Neural progenitor cell (in vitro differentiated cells): Measurements from ENCODE around the gene PSMD13. TPM values are rescaled to one million over a fixed set of nuclear protein-coding genes. Genes with fewer than 3 reads are reported as not detected.
"Not testable (repeated sequence)": the region's sequence is repeated elsewhere in the genome, so short reads cannot be mapped to it uniquely, and the experiment has no call there.

Experiments used
- DNase-seq: peaks from one replicate; pipeline ENCODE4 v3.0.0-alpha.2; 2016; ENCODE audit warnings: low spot score
- H2AFZ ChIP-seq: fragments of 200-600 bp; sonication (generic); replicated peaks from 2 replicates; pipeline ENCODE4 v1.6.1; 2016; ENCODE audit warnings: antibody characterized with exemption
- H3F3A ChIP-seq: fragments of 200-600 bp; sonication (generic); 2 replicates; pipeline ENCODE4 v1.6.1; 2016; ENCODE audit warnings: antibody characterized with exemption, low read depth
- H3K27ac ChIP-seq: fragments of 200-600 bp; sonication (generic); 2 replicates; pipeline ENCODE4 v1.5.1; 2016; ENCODE audit warnings: mild to moderate bottlenecking
- H3K27me3 ChIP-seq: fragments of 200-600 bp; sonication (generic); 2 replicates; pipeline ENCODE4 v1.6.1; 2016; ENCODE audit warnings: mild to moderate bottlenecking, moderate library complexity
- H3K36me3 ChIP-seq: fragments of 200-600 bp; sonication (generic); 2 replicates; pipeline ENCODE4 v1.5.1; 2016
- H3K4me1 ChIP-seq: fragments of 200-600 bp; sonication (generic); 2 replicates; pipeline ENCODE4 v1.6.1; 2016; ENCODE audit warnings: mixed run types
- H3K4me2 ChIP-seq: fragments of 200-600 bp; sonication (generic); 2 replicates; pipeline ENCODE4 v1.6.1; 2016
- H3K4me3 ChIP-seq: fragments of 200-600 bp; sonication (generic); 2 replicates; pipeline ENCODE4 v1.5.1; 2016
- H3K79me2 ChIP-seq: fragments of 200-600 bp; sonication (generic); 2 replicates; pipeline ENCODE4 v1.6.1; 2016; ENCODE audit warnings: low read depth
- H3K9ac ChIP-seq: fragments of 200-600 bp; sonication (generic); 2 replicates; pipeline ENCODE4 v1.6.1; 2016
- H3K9me3 ChIP-seq: fragments of 200-600 bp; sonication (generic); 2 replicates; pipeline ENCODE4 v1.5.1; 2016; ENCODE audit warnings: low read depth
- H4K20me1 ChIP-seq: fragments of 200-600 bp; sonication (generic); 2 replicates; pipeline ENCODE4 v1.6.1; 2016; ENCODE audit warnings: low read depth
- H3K27ac Mint-ChIP-seq: 3 replicates; pipeline ENCODE4 v1.8.0; 2021; ENCODE audit warnings: mixed read lengths
- H3K27me3 Mint-ChIP-seq: 2 replicates; pipeline ENCODE4 v1.8.0; 2022; ENCODE audit warnings: low read depth, mild to moderate bottlenecking, inconsistent platforms, moderate library complexity, mixed read lengths; ENCODE audit not compliant: insufficient read depth
- H3K36me3 Mint-ChIP-seq: 3 replicates; pipeline ENCODE4 v1.8.0; 2021; ENCODE audit warnings: mixed read lengths
- H3K4me1 Mint-ChIP-seq: 3 replicates; pipeline ENCODE4 v1.8.0; 2021; ENCODE audit warnings: mixed read lengths
- H3K4me3 Mint-ChIP-seq: 3 replicates; pipeline ENCODE4 v1.8.0; 2021; ENCODE audit warnings: mild to moderate bottlenecking, moderate library complexity, mixed read lengths
- H3K9me3 Mint-ChIP-seq: 3 replicates; pipeline ENCODE4 v1.8.0; 2020; ENCODE audit warnings: mixed read lengths
- EZH2 ChIP-seq: fragments of 200-600 bp; sonication (generic); IDR thresholded peaks from 2 replicates; pipeline ENCODE4 v1.6.1; 2017; ENCODE audit warnings: antibody characterized with exemption, mild to moderate bottlenecking, moderate library complexity
- EZH2phosphoT487 ChIP-seq: fragments of 200-600 bp; sonication (generic); IDR thresholded peaks from 2 replicates; pipeline ENCODE4 v1.6.1; 2017; ENCODE audit warnings: antibody characterized with exemption
- total RNA-seq: library from RNA; depleted of rRNA; stranded (reverse); fragments of >200 nt; gene quantifications from 2 replicates; pipeline ENCODE4 v1.2.3, GENCODE V29; 2015; ENCODE audit warnings: low replicate concordance
- TF ChIP-seq, protein P1 (sequence below): fragments of 200-600 bp; sonication (generic); IDR thresholded peaks from 2 replicates; pipeline ENCODE4 v1.5.1; 2017; ENCODE audit warnings: antibody characterized with exemption, mild to moderate bottlenecking

The PSMD13 gene
- total RNA-seq, 1 donor from 2014 or later, result 90.6 TPM

DNA sequence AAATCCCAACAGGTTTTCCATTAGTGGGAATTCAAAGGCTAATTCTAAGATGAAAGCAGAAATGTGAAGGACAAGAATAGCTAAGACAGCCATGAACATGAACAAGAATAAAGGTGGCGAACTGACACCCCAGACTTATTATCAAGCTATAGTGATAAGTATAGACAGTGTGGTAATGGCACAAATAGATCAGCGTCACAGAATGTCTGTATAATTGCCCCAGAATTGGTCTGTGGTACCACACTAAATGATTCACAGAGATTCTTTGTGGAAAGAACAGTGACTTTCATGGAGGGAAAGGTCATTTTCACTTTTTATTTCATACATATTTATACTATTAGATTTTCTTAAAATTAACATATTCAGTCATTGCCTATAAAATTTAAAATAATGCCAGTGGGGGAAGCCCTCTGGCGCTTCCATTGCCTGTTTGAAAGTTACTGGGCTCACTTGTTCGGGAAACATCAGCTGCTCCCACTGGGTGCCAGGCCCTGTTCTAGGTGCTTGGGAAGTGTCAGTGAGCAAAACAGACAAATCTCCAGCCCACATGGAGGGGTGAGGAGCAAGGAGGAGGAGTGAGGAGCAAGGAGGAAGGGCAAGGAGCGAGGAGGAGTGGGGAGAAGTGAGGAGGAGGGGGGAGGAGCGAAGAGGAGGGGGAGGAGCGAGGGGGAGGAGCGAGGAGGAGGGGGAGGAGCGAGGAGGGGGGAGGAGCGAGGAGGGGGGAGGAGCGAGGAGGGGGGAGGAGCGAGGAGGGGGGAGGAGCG is 30.1 kb downstream of the PSMD13 start:
- no peak overlapping the region for H2AFZ ChIP-seq
- peaks cover 9% of the 10 kb centered on the region for H3K9me3 Mint-ChIP-seq
- no peaks in the 10 kb centered on the region for H3F3A ChIP-seq
- H3K27ac ChIP-seq, result no peak overlapping the region
- H3K4me2 ChIP-seq, result no peak overlapping the region
- DNase-seq, result no peak
- H3K27me3 ChIP-seq, result peaks cover 3% of the 10 kb centered on the region
- no peaks in the 10 kb centered on the region for H3K79me2 ChIP-seq
- H3K27ac Mint-ChIP-seq, result no peak overlapping the region
- no peaks in the 10 kb centered on the region for H3K4me1 ChIP-seq
- H4K20me1 ChIP-seq, result no peaks in the 10 kb centered on the region
- no peak overlapping the region for H3K4me3 Mint-ChIP-seq
- peaks cover 1% of the 10 kb centered on the region for H3K36me3 Mint-ChIP-seq
- H3K9ac ChIP-seq, result no peak overlapping the region
- H3K4me3 ChIP-seq, result no peak overlapping the region
- H3K36me3 ChIP-seq, result no peaks in the 10 kb centered on the region
- H3K9me3 ChIP-seq, result no peaks in the 10 kb centered on the region
- no peak for TF ChIP-seq EZH2
- TF ChIP-seq, protein P1, sequence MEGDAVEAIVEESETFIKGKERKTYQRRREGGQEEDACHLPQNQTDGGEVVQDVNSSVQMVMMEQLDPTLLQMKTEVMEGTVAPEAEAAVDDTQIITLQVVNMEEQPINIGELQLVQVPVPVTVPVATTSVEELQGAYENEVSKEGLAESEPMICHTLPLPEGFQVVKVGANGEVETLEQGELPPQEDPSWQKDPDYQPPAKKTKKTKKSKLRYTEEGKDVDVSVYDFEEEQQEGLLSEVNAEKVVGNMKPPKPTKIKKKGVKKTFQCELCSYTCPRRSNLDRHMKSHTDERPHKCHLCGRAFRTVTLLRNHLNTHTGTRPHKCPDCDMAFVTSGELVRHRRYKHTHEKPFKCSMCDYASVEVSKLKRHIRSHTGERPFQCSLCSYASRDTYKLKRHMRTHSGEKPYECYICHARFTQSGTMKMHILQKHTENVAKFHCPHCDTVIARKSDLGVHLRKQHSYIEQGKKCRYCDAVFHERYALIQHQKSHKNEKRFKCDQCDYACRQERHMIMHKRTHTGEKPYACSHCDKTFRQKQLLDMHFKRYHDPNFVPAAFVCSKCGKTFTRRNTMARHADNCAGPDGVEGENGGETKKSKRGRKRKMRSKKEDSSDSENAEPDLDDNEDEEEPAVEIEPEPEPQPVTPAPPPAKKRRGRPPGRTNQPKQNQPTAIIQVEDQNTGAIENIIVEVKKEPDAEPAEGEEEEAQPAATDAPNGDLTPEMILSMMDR, result no peak
- no peak for TF ChIP-seq EZH2phosphoT487
- no peaks in the 10 kb centered on the region for H3K27me3 Mint-ChIP-seq
- peaks cover 3% of the 10 kb centered on the region for H3K4me1 Mint-ChIP-seq

DNA sequence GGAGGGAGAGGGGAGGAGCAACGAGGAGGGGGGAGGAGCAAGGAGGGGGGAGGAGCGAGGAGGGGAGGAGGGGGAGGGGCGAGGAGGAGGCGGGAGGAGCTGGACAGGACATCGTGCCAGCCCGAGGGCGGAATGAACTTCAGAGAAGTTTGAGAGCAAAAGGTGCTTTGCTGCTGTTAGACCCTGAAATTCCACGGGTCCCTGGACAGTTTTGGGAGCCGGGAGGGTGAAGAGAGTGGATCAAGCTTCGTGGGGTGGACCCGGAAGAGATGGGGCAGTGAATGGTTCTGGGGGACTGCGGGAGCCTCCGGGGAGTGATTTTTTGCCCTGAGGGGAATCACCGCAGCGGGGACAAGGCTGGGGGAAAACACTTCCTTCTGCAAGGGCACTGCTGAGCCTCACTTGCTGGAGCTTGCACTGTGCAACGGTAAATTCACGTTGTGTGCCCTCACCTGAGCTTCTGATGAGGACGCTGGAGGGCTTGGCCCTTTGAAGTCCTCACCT is 30.8 kb downstream of the PSMD13 start:
- no peak overlapping the region for H3K4me3 Mint-ChIP-seq
- H3K4me1 ChIP-seq, result no peaks in the 10 kb centered on the region
- H3K36me3 ChIP-seq, result no peaks in the 10 kb centered on the region
- no peak overlapping the region for H2AFZ ChIP-seq
- peaks cover 7% of the 10 kb centered on the region for H3K9me3 Mint-ChIP-seq
- no peak for DNase-seq
- no peaks in the 10 kb centered on the region for H4K20me1 ChIP-seq
- no peak overlapping the region for H3K9ac ChIP-seq
- no peak overlapping the region for H3K27ac ChIP-seq
- no peak overlapping the region for H3K27ac Mint-ChIP-seq
- peaks cover 3% of the 10 kb centered on the region for H3K4me1 Mint-ChIP-seq
- H3F3A ChIP-seq, result no peaks in the 10 kb centered on the region
- peaks cover 3% of the 10 kb centered on the region for H3K27me3 ChIP-seq
- no peaks in the 10 kb centered on the region for H3K27me3 Mint-ChIP-seq
- H3K79me2 ChIP-seq, result no peaks in the 10 kb centered on the region
- TF ChIP-seq EZH2phosphoT487, result no peak
- H3K4me2 ChIP-seq, result no peak overlapping the region
- no peaks in the 10 kb centered on the region for H3K9me3 ChIP-seq
- no peak overlapping the region for H3K4me3 ChIP-seq
- H3K36me3 Mint-ChIP-seq, result peaks cover 1% of the 10 kb centered on the region

DNA sequence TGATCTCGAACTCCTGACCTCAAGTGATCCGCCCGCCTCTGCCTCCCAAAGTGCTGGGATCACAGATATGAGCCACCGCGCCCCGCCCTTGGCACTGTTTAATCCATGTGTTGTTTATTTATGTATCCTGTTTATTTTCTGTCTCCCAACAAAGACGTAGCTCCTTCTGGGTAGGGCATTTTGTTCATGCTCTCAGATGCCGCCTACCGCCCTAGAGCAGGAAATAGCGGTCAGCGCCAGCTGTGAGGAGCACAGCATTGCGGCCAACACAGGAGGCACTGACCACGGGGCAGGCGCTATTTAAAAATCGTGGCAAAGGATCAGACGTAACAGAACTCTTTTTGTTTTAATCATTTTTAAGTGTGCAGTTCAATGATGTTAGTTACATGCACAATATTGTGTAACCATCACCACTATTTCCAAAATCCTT is 32.0 kb downstream of the PSMD13 start:
- not testable (repeated sequence) for H3F3A ChIP-seq, H3K4me3 Mint-ChIP-seq, H3K27ac ChIP-seq, H3K4me2 ChIP-seq, H3K4me1 ChIP-seq, H3K4me3 ChIP-seq, H3K27me3 ChIP-seq, H3K36me3 ChIP-seq, H3K27me3 Mint-ChIP-seq, H4K20me1 ChIP-seq, H3K79me2 ChIP-seq, H3K9me3 Mint-ChIP-seq, H3K36me3 Mint-ChIP-seq, H3K27ac Mint-ChIP-seq, H3K4me1 Mint-ChIP-seq, H3K9ac ChIP-seq, H3K9me3 ChIP-seq
- peak overlapping the region; percentile 36 for H2AFZ ChIP-seq
- peak; percentile 23 for DNase-seq

DNA sequence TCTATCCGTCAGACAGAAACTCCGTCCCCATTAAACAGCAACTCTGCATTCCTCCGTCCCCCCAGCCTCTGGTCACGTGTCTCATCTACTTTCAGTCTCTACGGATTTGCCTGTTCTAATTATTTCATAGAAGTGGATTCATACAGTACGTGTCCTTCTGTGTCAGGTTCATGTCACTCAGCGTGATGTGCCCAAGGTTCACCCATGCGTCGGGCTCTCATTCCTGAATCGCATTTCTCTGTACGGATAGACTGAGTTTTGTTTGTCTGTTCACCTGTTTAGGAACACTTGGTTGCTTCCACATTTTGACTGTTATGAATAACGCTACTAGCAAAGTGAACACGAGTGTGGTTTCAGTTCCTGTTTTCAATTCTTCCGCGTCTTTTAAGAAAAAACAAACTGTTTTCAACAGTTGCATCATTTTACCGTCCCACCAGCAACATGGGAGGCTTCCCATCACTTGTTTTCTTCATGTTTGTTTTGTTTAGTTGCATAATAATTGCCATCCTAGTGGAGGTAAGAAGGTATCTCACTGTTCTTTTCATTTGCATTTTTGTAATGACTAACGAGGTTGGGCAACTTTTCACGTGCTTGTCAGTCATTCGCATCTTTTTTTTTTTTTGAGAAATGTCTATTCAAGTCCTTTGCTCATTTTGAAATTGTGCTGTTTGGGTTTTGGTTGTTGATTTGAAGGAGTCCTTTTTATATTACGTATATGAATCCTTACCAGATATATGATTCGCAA is 32.5 kb downstream of the PSMD13 start:
- no peak overlapping the region for H3K9ac ChIP-seq
- H3K4me1 ChIP-seq, result no peaks in the 10 kb centered on the region
- Mint-ChIP-seq H3K36me3 (peaks cover 1% of the 10 kb centered on the region), H3K27me3 (peaks cover 3% of the 10 kb centered on the region), H3K9me3 (peaks cover 7% of the 10 kb centered on the region), H3K4me3 (no peak overlapping the region), H3K27ac (no peak overlapping the region), H3K4me1 (peaks cover 3% of the 10 kb centered on the region)
- no peak overlapping the region for H3K27ac ChIP-seq
- H3K27me3 ChIP-seq, result peaks cover 3% of the 10 kb centered on the region
- no peaks in the 10 kb centered on the region for H3K36me3 ChIP-seq
- no peaks in the 10 kb centered on the region for H3K9me3 ChIP-seq
- peak overlapping the region; percentile 36 for H2AFZ ChIP-seq
- no peaks in the 10 kb centered on the region for H3F3A ChIP-seq
- H3K79me2 ChIP-seq, result no peaks in the 10 kb centered on the region
- no peak for DNase-seq
- TF ChIP-seq EZH2 (no peak), EZH2phosphoT487 (no peak)
- TF ChIP-seq, protein P1, result no peak
- H4K20me1 ChIP-seq, result no peaks in the 10 kb centered on the region
- no peak overlapping the region for H3K4me3 ChIP-seq
- no peak overlapping the region for H3K4me2 ChIP-seq
